Esophagus squamous epithelium (tissue), 4 donors: ENCODE data around the gene TADA2B.

Experiments
- POLR2A ChIP-seq, 4 donors: fragments of 450-650 bp; IDR thresholded peaks; one replicate each; pipeline ENCODE4 v1.6.1; 2017; ENCODE audit warnings: antibody characterized with exemption in 4 of 4, mild to moderate bottlenecking in 4 of 4, moderate library complexity in 3 of 4
- TF ChIP-seq, protein P1 (sequence below), 6 experiments: fragments of 450-650 bp in 4 of 6; fragments of 200-600 bp in 2 of 6; sonication (generic) in 2 of 6; IDR thresholded peaks; one replicate each; pipeline ENCODE4 v1.5.1; 2016 to 2019; ENCODE audit warnings: antibody characterized with exemption in 6 of 6, mild to moderate bottlenecking in 4 of 6, moderate library complexity in 4 of 6

DNA sequence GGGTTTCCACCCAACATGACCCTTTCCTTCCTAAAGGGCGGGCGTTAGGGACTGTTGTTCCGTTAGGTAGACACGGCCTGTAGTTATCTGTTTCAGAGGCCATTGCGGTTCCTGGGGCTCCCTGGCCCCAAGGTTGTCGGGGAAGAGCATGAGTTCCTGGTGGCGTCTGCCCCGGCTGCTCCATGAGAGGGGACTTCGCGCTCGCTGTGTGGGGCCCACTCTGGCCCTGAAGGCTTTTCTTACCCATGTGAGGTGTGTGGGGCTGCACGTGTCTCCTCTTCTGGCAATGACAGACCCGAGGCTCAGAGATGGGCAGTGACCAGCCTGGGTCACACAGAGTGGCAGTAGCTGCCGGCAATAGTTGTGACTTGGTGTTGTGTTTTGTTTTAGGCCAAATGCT is 9.1 kb downstream of the TADA2B start:
- TF ChIP-seq, protein P1, sequence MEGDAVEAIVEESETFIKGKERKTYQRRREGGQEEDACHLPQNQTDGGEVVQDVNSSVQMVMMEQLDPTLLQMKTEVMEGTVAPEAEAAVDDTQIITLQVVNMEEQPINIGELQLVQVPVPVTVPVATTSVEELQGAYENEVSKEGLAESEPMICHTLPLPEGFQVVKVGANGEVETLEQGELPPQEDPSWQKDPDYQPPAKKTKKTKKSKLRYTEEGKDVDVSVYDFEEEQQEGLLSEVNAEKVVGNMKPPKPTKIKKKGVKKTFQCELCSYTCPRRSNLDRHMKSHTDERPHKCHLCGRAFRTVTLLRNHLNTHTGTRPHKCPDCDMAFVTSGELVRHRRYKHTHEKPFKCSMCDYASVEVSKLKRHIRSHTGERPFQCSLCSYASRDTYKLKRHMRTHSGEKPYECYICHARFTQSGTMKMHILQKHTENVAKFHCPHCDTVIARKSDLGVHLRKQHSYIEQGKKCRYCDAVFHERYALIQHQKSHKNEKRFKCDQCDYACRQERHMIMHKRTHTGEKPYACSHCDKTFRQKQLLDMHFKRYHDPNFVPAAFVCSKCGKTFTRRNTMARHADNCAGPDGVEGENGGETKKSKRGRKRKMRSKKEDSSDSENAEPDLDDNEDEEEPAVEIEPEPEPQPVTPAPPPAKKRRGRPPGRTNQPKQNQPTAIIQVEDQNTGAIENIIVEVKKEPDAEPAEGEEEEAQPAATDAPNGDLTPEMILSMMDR (IDR thresholded peaks at IDR 0.05): no peak
- no peak for TF ChIP-seq POLR2A (IDR thresholded peaks at IDR 0.05)
